RWPE2 (cell line): ENCODE measurements around the gene RFLNA.

Experiments
- ATAC-seq: fragments of 200-7000 bp; cut with Tn5 transposase; 3 replicates; pipeline ENCODE4 v1.9.1; 2021; ENCODE audit warnings: low read depth
- DNase-seq: peaks from one replicate; pipeline ENCODE4 v3.0.0-alpha.2; 2020; ENCODE audit warnings: low spot score
- H3K27ac ChIP-seq: fragments of 450-650 bp; 2 replicates; pipeline ENCODE4 v1.5.1; 2017; ENCODE audit warnings: mild to moderate bottlenecking; ENCODE audit not compliant: poor library complexity, severe bottlenecking
- H3K27me3 ChIP-seq: fragments of 250-450 bp; sonication (Bioruptor Pico); 2 replicates; pipeline ENCODE4 v1.5.1; 2021; ENCODE audit warnings: mild to moderate bottlenecking, moderate library complexity; ENCODE audit not compliant: insufficient read depth, poor library complexity, severe bottlenecking
- H3K36me3 ChIP-seq: fragments of 250-450 bp; sonication (Bioruptor Pico); 2 replicates; pipeline ENCODE4 v1.5.1; 2020; ENCODE audit warnings: low read depth, mild to moderate bottlenecking, moderate library complexity
- H3K4me1 ChIP-seq: fragments of 250-450 bp; sonication (Bioruptor Pico); 2 replicates; pipeline ENCODE4 v1.5.1; 2021; ENCODE audit warnings: mild to moderate bottlenecking, moderate library complexity; ENCODE audit not compliant: insufficient read depth, poor library complexity, severe bottlenecking
- H3K4me3 ChIP-seq: fragments of 250-450 bp; sonication (Bioruptor Pico); 2 replicates; pipeline ENCODE4 v1.5.1; 2021; ENCODE audit warnings: mild to moderate bottlenecking, moderate library complexity; ENCODE audit not compliant: severe bottlenecking
- H3K9me3 ChIP-seq: fragments of 250-450 bp; sonication (Bioruptor Pico); 2 replicates; pipeline ENCODE4 v1.5.1; 2021; ENCODE audit warnings: mild to moderate bottlenecking, moderate library complexity; ENCODE audit not compliant: severe bottlenecking
- CTCF ChIP-seq: fragments of 450-650 bp; IDR thresholded peaks from one replicate; pipeline ENCODE4 v1.5.1; 2017; ENCODE audit warnings: mild to moderate bottlenecking, moderate library complexity; ENCODE audit not compliant: poor library complexity, severe bottlenecking

The RFLNA gene

GRCh38 chr12:124359671-124360581 is 65.0 kb downstream of the RFLNA start:
- Histone ChIP-seq H3K4me3 (no peak overlapping the region), H3K9me3 (no peaks in the 10 kb centered on the region), H3K4me1 (no peaks in the 10 kb centered on the region), H3K27ac (no peak overlapping the region), H3K27me3 (no peaks in the 10 kb centered on the region), H3K36me3 (peaks cover 91% of the 10 kb centered on the region)
- DNase-seq (no peak), ATAC-seq (no peak)
- TF ChIP-seq CTCF = no peak

- H3K27ac ChIP-seq = no peak overlapping the region
- no peak for ATAC-seq
- H3K27me3 ChIP-seq = no peaks in the 10 kb centered on the region
- no peak for TF ChIP-seq CTCF
- no peaks in the 10 kb centered on the region for H3K4me1 ChIP-seq
- no peak overlapping the region for H3K4me3 ChIP-seq
- peaks cover 88% of the 10 kb centered on the region for H3K36me3 ChIP-seq
- no peaks in the 10 kb centered on the region for H3K9me3 ChIP-seq
- no peak for DNase-seq
Measured at GRCh38 chr12:124361074-124361970, 66.4 kb downstream of the RFLNA start.

GRCh38 chr12:124361996-124362395 is 67.1 kb downstream of the RFLNA start:
- Histone ChIP-seq H3K27ac (no peak overlapping the region), H3K4me1 (no peaks in the 10 kb centered on the region), H3K9me3 (no peaks in the 10 kb centered on the region), H3K27me3 (no peaks in the 10 kb centered on the region), H3K4me3 (no peak overlapping the region), H3K36me3 (peaks cover 88% of the 10 kb centered on the region)
- ATAC-seq = no peak
- no peak for DNase-seq
- TF ChIP-seq CTCF = no peak

- Histone ChIP-seq H3K9me3 (no peaks in the 10 kb centered on the region), H3K4me1 (no peaks in the 10 kb centered on the region), H3K27me3 (no peaks in the 10 kb centered on the region), H3K4me3 (no peak overlapping the region), H3K36me3 (peaks cover 93% of the 10 kb centered on the region), H3K27ac (no peak overlapping the region)
- ATAC-seq (no peak), DNase-seq (no peak)
- TF ChIP-seq CTCF = no peak
Measured at GRCh38 chr12:124363353-124363965, 68.6 kb downstream of the RFLNA start.
